ENCODE data around the gene STAP2. TPM values are rescaled to one million over a fixed set of nuclear protein-coding genes. Genes with fewer than 3 reads are reported as not detected.

STAP2 gene
- total and polyA plus RNA-seq, 10 of the 15 experiments (the other 5 are each of a cell fraction or from before 2014, with no cell fraction given): 0.84 to 22.4 (median 15.2) TPM

GRCh38 chr19:4300589-4300988 is 38.0 kb downstream of the STAP2 start:
- ChIA-PET POLR2A (no interaction called here), RAD21 (ENCODE audit: unreplicated experiment) (no interaction called here), SMC1A (ENCODE audit: uncharacterized antibody, unreplicated experiment) (no interaction called here), CTCF (no interaction called here)
- BruUV-seq (replicated peaks): no TSS peak
- FAIRE-seq: no peak
- no peak for ATAC-seq
- H3K79me2 ChIP-seq (ENCODE audit: control insufficient read depth, insufficient read depth, low read length): no peaks in the 10 kb centered on the region
- H3K9me3 ChIP-seq (replicated peaks; ENCODE audit: control insufficient read depth, insufficient read depth, low read length): no peaks in the 10 kb centered on the region
- no peak for TF ChIP-seq ZBTB33 (IDR thresholded peaks at IDR 0.05)
- no peak for TF ChIP-seq TARDBP (IDR thresholded peaks at IDR 0.05; ENCODE audit: borderline replicate concordance)
- no peak for TF ChIP-seq HDGF (IDR thresholded peaks at IDR 0.05)
- no peak for TF ChIP-seq SRF (IDR thresholded peaks at IDR 0.05; ENCODE audit: low read depth in 2 of 2, low read length in 2 of 2)
- TF ChIP-seq ZSCAN29 (IDR thresholded peaks at IDR 0.05): no peak
- TF ChIP-seq SIX5 (IDR thresholded peaks at IDR 0.05; ENCODE audit: low read depth, low read length, severe bottlenecking): no peak
- TF ChIP-seq CBFB (IDR thresholded peaks at IDR 0.05; ENCODE audit: low read depth): no peak
- no peak for TF ChIP-seq SMARCA5 (IDR thresholded peaks at IDR 0.05)
- TF ChIP-seq HDAC2 (IDR thresholded peaks at IDR 0.05): no peak
- no peak for TF ChIP-seq KAT2A (conservative IDR thresholded peaks at IDR 0.05; ENCODE audit: control insufficient read depth, low read depth, low read length)
- TF ChIP-seq TCF12 (IDR thresholded peaks at IDR 0.05; ENCODE audit: low read depth, low read length): no peak
- no peak for TF ChIP-seq RELB (IDR thresholded peaks at IDR 0.05; ENCODE audit: low read depth)
- no peak for TF ChIP-seq SREBF1 (IDR thresholded peaks at IDR 0.05; ENCODE audit: low read length)
- TF ChIP-seq YY1 (IDR thresholded peaks at IDR 0.05; ENCODE audit: low read depth, low read length): no peak
- no peak for TF ChIP-seq EGR1 (IDR thresholded peaks at IDR 0.05; ENCODE audit: borderline replicate concordance in 1 of 2, low read depth in 2 of 2, low read length in 2 of 2)
- TF ChIP-seq ZZZ3 (IDR thresholded peaks at IDR 0.05; ENCODE audit: control insufficient read depth, insufficient read length, low read depth): no peak
- TF ChIP-seq POLR2AphosphoS2 (IDR thresholded peaks at IDR 0.05; ENCODE audit: low read depth, low read length): no peak
- no peak for TF ChIP-seq NFXL1 (IDR thresholded peaks at IDR 0.05; ENCODE audit: borderline replicate concordance)
- no peak for TF ChIP-seq ZNF217 (IDR thresholded peaks at IDR 0.05)
- intact Hi-C loops (cut with micrococcal nuclease; ENCODE audit: unreplicated experiment) (no loop called here), in situ Hi-C loops (cut with MboI) (no loop called here)
- no peak overlapping the region for H3K4me2 ChIP-seq (ENCODE audit: control insufficient read depth, insufficient read depth)
- H3K9ac ChIP-seq (ENCODE audit: control insufficient read depth, insufficient read depth, low read length): no peak overlapping the region
- DNase-seq (ENCODE audit: low read depth, low spot score): no peak
- H3K27me3 ChIP-seq (replicated peaks in 1 of 2; ENCODE audit: control insufficient read depth in 2 of 2, insufficient read depth in 2 of 2, low read length in 1 of 2): no peaks in the 10 kb centered on the region
- no peaks in the 10 kb centered on the region for H4K20me1 ChIP-seq (ENCODE audit: control insufficient read depth, insufficient read depth)
- H2AFZ ChIP-seq (ENCODE audit: control insufficient read depth, low read depth, low read length): no peak overlapping the region
- no peaks in the 10 kb centered on the region for H3K36me3 ChIP-seq (ENCODE audit: control insufficient read depth in 2 of 2, insufficient read depth in 2 of 2, low read length in 1 of 2)
- H3K27ac ChIP-seq (ENCODE audit: control insufficient read depth, insufficient read depth): no peak overlapping the region
- H3K4me3 ChIP-seq: no peak overlapping the region
- 40% methylated on average over 3 of the region's 3 CpGs for WGBS (ENCODE audit: insufficient coverage, insufficient replicate concordance, low lambda C conversion rate, missing lambda C conversion rate)
- no peaks in the 10 kb centered on the region for H3K4me1 ChIP-seq (ENCODE audit: control insufficient read depth, insufficient read depth, low read length)

All from GM12878 (cell line).